SK-MEL-5 (cell line): ENCODE data around the gene FAM98A. TPM values are rescaled to one million over a fixed set of nuclear protein-coding genes. Genes with fewer than 3 reads are reported as not detected.

Experiments
- DNase-seq: peaks from one replicate; pipeline ENCODE4 v3.0.0-alpha.2; 2016; ENCODE audit warnings: low read depth, low spot score
- in situ Hi-C: cut with HindIII; loops from 2 replicates; pipeline ENCODE4 v1.10.0; 2016; ENCODE audit warnings: low sequenced_read_pairs, high pct_unique_total_duplicates, low pct_unique_long_range_greater_than_20kb
- polyA plus RNA-seq, 2 experiments: library from polyadenylated mRNA; depleted of rRNA; stranded (reverse); fragments of >200 nt; gene quantifications; 2 replicates each; pipeline ENCODE4 v1.2.3, GENCODE V29; 2015
- total RNA-seq: library from RNA; depleted of rRNA; stranded (reverse); fragments of >200 nt; shearing (Covaris generic); gene quantifications from 2 replicates; pipeline ENCODE4 v1.2.3, GENCODE V29; 2014; rRNA removed

FAM98A gene
- 27.1 and 30.5 TPM in 2 replicates for total RNA-seq
- polyA plus RNA-seq (2015; cell fraction: cytosol; rRNA removed), result 59.6 and 67.3 TPM in 2 replicates
- polyA plus RNA-seq (2015; cell fraction: nucleus; rRNA removed), result 56.3 and 202 TPM in 2 replicates

- in situ Hi-C loops, result no loop called here
- DNase-seq, result peak; percentile 100
These were observed at the start of gene FAM98A for GRCh38 chr2:33599175-33599942. FAM98A (minus strand) TSS chr2:33599299; CDS start chr2:33599221, 78 bp downstream.

GRCh38 chr2:33645861-33646260, 46.8 kb upstream of the FAM98A start:
- in situ Hi-C loops, result no loop called here
- DNase-seq, result peak; percentile 14

GRCh38 chr2:33644215-33644614, 45.1 kb upstream of the FAM98A start:
- in situ Hi-C loops, result no loop called here
- DNase-seq, result no peak

GRCh38 chr2:33636001-33636400, 36.9 kb upstream of the FAM98A start:
- in situ Hi-C loops, result no loop called here
- DNase-seq, result no peak

GRCh38 chr2:33634261-33634910, 35.3 kb upstream of the FAM98A start:
- in situ Hi-C loops, result no loop called here

GRCh38 chr2:33633315-33633714, 34.2 kb upstream of the FAM98A start:
- in situ Hi-C loops, result no loop called here
- no peak for DNase-seq

More at GRCh38 chr2:33634261-33634910, 35.3 kb upstream of the FAM98A start:
- DNase-seq, result no peak

GRCh38 chr2:33632831-33633230, 33.7 kb upstream of the FAM98A start:
- in situ Hi-C loops, result no loop called here

GRCh38 chr2:33628031-33628827, 29.1 kb upstream of the FAM98A start:
- in situ Hi-C loops, result no loop called here
- no peak for DNase-seq

More at GRCh38 chr2:33632831-33633230, 33.7 kb upstream of the FAM98A start:
- DNase-seq, result no peak

GRCh38 chr2:33619028-33619427, 19.9 kb upstream of the FAM98A start:
- in situ Hi-C loops, result no loop called here
- no peak for DNase-seq

- in situ Hi-C loops, result no loop called here
- no peak for DNase-seq
These were observed 18.9 kb upstream of the FAM98A start for GRCh38 chr2:33617989-33618388.

GRCh38 chr2:33617401-33617800, 18.3 kb upstream of the FAM98A start:
- in situ Hi-C loops, result no loop called here
- no peak for DNase-seq

GRCh38 chr2:33616873-33617272, 17.8 kb upstream of the FAM98A start:
- in situ Hi-C loops, result no loop called here
- DNase-seq, result no peak

- DNase-seq, result no peak
- in situ Hi-C loops, result no loop called here
These were observed 15.1 kb upstream of the FAM98A start for GRCh38 chr2:33614190-33614589.

- in situ Hi-C loops, result no loop called here
- no peak for DNase-seq
These were observed 8.8 kb upstream of the FAM98A start for GRCh38 chr2:33607905-33608304.

GRCh38 chr2:33607251-33607721, 8.2 kb upstream of the FAM98A start:
- DNase-seq, result no peak
- in situ Hi-C loops, result no loop called here

GRCh38 chr2:33606622-33607021, 7.5 kb upstream of the FAM98A start:
- DNase-seq, result no peak
- in situ Hi-C loops, result no loop called here

GRCh38 chr2:33606100-33606499, 7.0 kb upstream of the FAM98A start:
- no peak for DNase-seq
- in situ Hi-C loops, result no loop called here

GRCh38 chr2:33605056-33605455, 6.0 kb upstream of the FAM98A start:
- in situ Hi-C loops, result no loop called here
- no peak for DNase-seq
